Liver (tissue), 9 donors: ENCODE results near the gene NXPH4. TPM values are rescaled to one million over a fixed set of nuclear protein-coding genes. Genes with fewer than 3 reads are reported as not detected.

Source experiments
- DNase-seq: peaks from one replicate; pipeline ENCODE4 v3.0.0-alpha.2; 2017; ENCODE audit warnings: low spot score
- H3K27ac ChIP-seq, 2 donors: one replicate each; pipeline ENCODE4 v1.7.0; 2013; ENCODE audit warnings: inconsistent platforms in 2 of 2, low read length in 2 of 2, control low read depth in 1 of 2, low read depth in 1 of 2, mild to moderate bottlenecking in 1 of 2
- H3K27me3 ChIP-seq, 4 donors: one replicate each; pipeline versions ENCODE4 v1.6.1 to v1.7.0; 2013; ENCODE audit warnings: low read length in 3 of 4, inconsistent platforms in 1 of 4, mild to moderate bottlenecking in 1 of 4, moderate library complexity in 1 of 4; ENCODE audit not compliant: control insufficient read depth in 4 of 4, insufficient read depth in 4 of 4
- H3K36me3 ChIP-seq, 4 donors: one replicate each; pipeline versions ENCODE4 v1.6.1 to v1.7.0; 2013; ENCODE audit warnings: low read length in 3 of 4, mild to moderate bottlenecking in 3 of 4, low read depth in 1 of 4, moderate library complexity in 1 of 4; ENCODE audit not compliant: control insufficient read depth in 4 of 4, insufficient read depth in 3 of 4
- H3K4me1 ChIP-seq, 4 donors: one replicate each; pipeline versions ENCODE4 v1.6.1 to v1.7.0; 2013; ENCODE audit warnings: low read length in 3 of 4, mild to moderate bottlenecking in 3 of 4, moderate library complexity in 1 of 4; ENCODE audit not compliant: control insufficient read depth in 4 of 4, insufficient read depth in 4 of 4
- H3K4me3 ChIP-seq, 3 donors: one replicate each; pipeline versions ENCODE4 v1.6.1 to v1.7.0; 2013; ENCODE audit warnings: low read length in 3 of 3, control low read depth in 1 of 3, low read depth in 1 of 3, mild to moderate bottlenecking in 1 of 3
- H3K9ac ChIP-seq, 2 donors: one replicate each; pipeline ENCODE4 v1.7.0; 2013; ENCODE audit warnings: low read length in 2 of 2, mild to moderate bottlenecking in 2 of 2, moderate library complexity in 2 of 2, control low read depth in 1 of 2, low read depth in 1 of 2
- H3K9me3 ChIP-seq, 4 donors: one replicate each; pipeline versions ENCODE4 v1.6.1 to v1.7.0; 2013; ENCODE audit warnings: low read length in 3 of 4; ENCODE audit not compliant: control insufficient read depth in 4 of 4
- EGR1 ChIP-seq, 2 donors: IDR thresholded peaks; 2 replicates each; pipeline ENCODE4 v1.6.1; 2016 to 2018; ENCODE audit warnings: antibody characterized with exemption in 2 of 2, low read depth in 2 of 2
- FOXA1 ChIP-seq: IDR thresholded peaks from 2 replicates; pipeline ENCODE4 v1.6.1; 2016; ENCODE audit warnings: antibody characterized with exemption
- FOXA2 ChIP-seq: IDR thresholded peaks from 2 replicates; pipeline ENCODE4 v1.6.1; 2016; ENCODE audit warnings: antibody characterized with exemption
- GABPA ChIP-seq, 2 donors: IDR thresholded peaks in 1 of 2; conservative IDR thresholded peaks in 1 of 2; 2 replicates each; pipeline ENCODE4 v1.6.1; 2016; ENCODE audit warnings: antibody characterized with exemption in 2 of 2, mild to moderate bottlenecking in 1 of 2, moderate library complexity in 1 of 2
- HNF4A ChIP-seq, 2 donors: conservative IDR thresholded peaks; 2 replicates each; pipeline ENCODE4 v1.6.1; 2016; ENCODE audit warnings: antibody characterized with exemption in 2 of 2, mild to moderate bottlenecking in 2 of 2
- HNF4G ChIP-seq: IDR thresholded peaks from 2 replicates; pipeline ENCODE4 v1.6.1; 2016; ENCODE audit warnings: antibody characterized with exemption
- JUND ChIP-seq, 2 donors: IDR thresholded peaks; 2 replicates each; pipeline ENCODE4 v1.6.1; 2016; ENCODE audit warnings: antibody characterized with exemption in 2 of 2
- NR2F2 ChIP-seq: IDR thresholded peaks from 2 replicates; pipeline ENCODE4 v1.6.1; 2016; ENCODE audit warnings: antibody characterized with exemption
- SP1 ChIP-seq: IDR thresholded peaks from 2 replicates; pipeline ENCODE4 v1.6.1; 2018; ENCODE audit warnings: antibody characterized with exemption, mild to moderate bottlenecking
- TAF1 ChIP-seq: conservative IDR thresholded peaks from 2 replicates; pipeline ENCODE4 v1.6.1; 2016; ENCODE audit warnings: antibody characterized with exemption, mild to moderate bottlenecking
- WGBS: extraction: QIAGEN DNeasy Blood & Tissue Kit; methylation state at CpG from one replicate; pipeline ENCODE4 v1.1.7; 2013; 5-methylcytosine and 5-hydroxymethylcytosine counted together
- polyA plus RNA-seq, 2 donors: library from polyadenylated mRNA; stranded (reverse) in 1 of 2; unstranded in 1 of 2; fragments of 200-250 nt in 1 of 2; fragments of >200 nt in 1 of 2; fragmentation: Nextera tagmentation in 1 of 2; extraction: Ambion mirVana in 1 of 2; gene quantifications; one replicate each; pipeline versions ENCODE4 v1.2.1 to v1.2.3, GENCODE V29; 2013 to 2015
- total RNA-seq, 2 donors: library from RNA; depleted of rRNA; stranded (reverse); fragments of >200 nt; gene quantifications; one replicate each; pipeline ENCODE4 v1.2.3, GENCODE V29; 2014
- TF ChIP-seq, protein P1 (sequence below): IDR thresholded peaks from 2 replicates; pipeline ENCODE4 v1.6.1; 2016; ENCODE audit warnings: antibody characterized with exemption, mild to moderate bottlenecking
- TF ChIP-seq, protein P2 (sequence below): IDR thresholded peaks from 2 replicates; pipeline ENCODE4 v1.6.1; 2016; ENCODE audit warnings: antibody characterized with exemption
- TF ChIP-seq, protein P3 (sequence below): IDR thresholded peaks from 2 replicates; pipeline ENCODE4 v1.6.1; 2016; ENCODE audit warnings: antibody characterized with exemption
- TF ChIP-seq, protein P4 (sequence below): IDR thresholded peaks from 2 replicates; pipeline ENCODE4 v1.6.1; 2016; ENCODE audit warnings: antibody characterized with exemption
- TF ChIP-seq, protein P5 (sequence below): fragments of 150-350 bp; IDR thresholded peaks from 2 replicates; pipeline ENCODE4 v1.5.1; 2017; ENCODE audit warnings: improper control_type of control experiment, low read depth, low read length; ENCODE audit not compliant: missing input control
- donor health status: healthy.
- donor health status: healthy.
- donor health status: healthy.
- donor health status: healthy.
- donor health status: healthy.

NXPH4 gene
- total and polyA plus RNA-seq, 4 donors = 0.15 TPM; not detected in 3

DNA sequence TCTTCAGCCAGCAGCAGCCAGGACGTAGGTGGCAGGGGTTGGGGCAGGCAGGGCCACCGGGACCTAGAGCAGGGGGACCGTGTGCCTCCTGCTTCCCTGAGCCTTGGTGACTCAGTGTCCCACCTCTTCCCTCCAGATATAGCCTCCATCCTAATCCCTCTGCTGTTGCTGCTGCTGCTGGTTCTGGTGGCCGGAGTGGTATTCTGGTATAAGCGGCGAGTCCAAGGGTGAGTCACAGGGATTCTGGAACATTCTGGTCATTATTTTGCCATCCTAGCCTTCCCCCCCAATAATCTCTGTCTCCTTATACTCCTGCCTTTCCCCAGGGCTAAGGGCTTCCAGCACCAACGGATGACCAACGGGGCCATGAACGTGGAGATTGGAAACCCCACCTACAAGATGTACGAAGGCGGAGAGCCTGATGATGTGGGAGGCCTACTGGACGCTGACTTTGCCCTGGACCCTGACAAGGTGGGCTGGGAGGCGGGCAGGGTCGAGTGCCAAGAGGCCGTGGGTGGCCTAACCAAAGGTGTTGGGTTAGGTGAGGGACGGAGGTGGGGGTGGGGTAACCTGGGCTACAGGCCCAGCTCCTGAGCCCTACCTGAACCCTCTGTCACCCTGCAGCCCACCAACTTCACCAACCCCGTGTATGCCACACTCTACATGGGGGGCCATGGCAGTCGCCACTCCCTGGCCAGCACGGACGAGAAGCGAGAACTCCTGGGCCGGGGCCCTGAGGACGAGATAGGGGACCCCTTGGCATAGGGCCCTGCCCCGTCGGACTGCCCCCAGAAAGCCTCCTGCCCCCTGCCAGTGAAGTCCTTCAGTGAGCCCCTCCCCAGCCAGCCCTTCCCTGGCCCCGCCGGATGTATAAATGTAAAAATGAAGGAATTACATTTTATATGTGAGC is 4.5 kb upstream of the NXPH4 start:
- H3K4me1 ChIP-seq = peaks cover 2 to 16% (median 6%) of the 10 kb centered on the region in 4 donors
- TF ChIP-seq, protein P1, sequence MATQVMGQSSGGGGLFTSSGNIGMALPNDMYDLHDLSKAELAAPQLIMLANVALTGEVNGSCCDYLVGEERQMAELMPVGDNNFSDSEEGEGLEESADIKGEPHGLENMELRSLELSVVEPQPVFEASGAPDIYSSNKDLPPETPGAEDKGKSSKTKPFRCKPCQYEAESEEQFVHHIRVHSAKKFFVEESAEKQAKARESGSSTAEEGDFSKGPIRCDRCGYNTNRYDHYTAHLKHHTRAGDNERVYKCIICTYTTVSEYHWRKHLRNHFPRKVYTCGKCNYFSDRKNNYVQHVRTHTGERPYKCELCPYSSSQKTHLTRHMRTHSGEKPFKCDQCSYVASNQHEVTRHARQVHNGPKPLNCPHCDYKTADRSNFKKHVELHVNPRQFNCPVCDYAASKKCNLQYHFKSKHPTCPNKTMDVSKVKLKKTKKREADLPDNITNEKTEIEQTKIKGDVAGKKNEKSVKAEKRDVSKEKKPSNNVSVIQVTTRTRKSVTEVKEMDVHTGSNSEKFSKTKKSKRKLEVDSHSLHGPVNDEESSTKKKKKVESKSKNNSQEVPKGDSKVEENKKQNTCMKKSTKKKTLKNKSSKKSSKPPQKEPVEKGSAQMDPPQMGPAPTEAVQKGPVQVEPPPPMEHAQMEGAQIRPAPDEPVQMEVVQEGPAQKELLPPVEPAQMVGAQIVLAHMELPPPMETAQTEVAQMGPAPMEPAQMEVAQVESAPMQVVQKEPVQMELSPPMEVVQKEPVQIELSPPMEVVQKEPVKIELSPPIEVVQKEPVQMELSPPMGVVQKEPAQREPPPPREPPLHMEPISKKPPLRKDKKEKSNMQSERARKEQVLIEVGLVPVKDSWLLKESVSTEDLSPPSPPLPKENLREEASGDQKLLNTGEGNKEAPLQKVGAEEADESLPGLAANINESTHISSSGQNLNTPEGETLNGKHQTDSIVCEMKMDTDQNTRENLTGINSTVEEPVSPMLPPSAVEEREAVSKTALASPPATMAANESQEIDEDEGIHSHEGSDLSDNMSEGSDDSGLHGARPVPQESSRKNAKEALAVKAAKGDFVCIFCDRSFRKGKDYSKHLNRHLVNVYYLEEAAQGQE = no peak
- TF ChIP-seq FOXA1 (no peak), TAF1 (no peak), JUND (IDR thresholded peaks at IDR 0.05) (no peak), SP1 (no peak), HNF4A (conservative IDR thresholded peaks at IDR 0.05) (no peak), FOXA2 (no peak), NR2F2 (no peak), GABPA (IDR thresholded peaks at IDR 0.05 in 1 of 2, conservative IDR thresholded peaks at IDR 0.05 in 1 of 2) (no peak)
- TF ChIP-seq, protein P2, sequence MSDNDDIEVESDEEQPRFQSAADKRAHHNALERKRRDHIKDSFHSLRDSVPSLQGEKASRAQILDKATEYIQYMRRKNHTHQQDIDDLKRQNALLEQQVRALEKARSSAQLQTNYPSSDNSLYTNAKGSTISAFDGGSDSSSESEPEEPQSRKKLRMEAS = no peak
- TF ChIP-seq, protein P3, sequence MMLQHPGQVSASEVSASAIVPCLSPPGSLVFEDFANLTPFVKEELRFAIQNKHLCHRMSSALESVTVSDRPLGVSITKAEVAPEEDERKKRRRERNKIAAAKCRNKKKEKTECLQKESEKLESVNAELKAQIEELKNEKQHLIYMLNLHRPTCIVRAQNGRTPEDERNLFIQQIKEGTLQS = no peak
- TF ChIP-seq, protein P4, sequence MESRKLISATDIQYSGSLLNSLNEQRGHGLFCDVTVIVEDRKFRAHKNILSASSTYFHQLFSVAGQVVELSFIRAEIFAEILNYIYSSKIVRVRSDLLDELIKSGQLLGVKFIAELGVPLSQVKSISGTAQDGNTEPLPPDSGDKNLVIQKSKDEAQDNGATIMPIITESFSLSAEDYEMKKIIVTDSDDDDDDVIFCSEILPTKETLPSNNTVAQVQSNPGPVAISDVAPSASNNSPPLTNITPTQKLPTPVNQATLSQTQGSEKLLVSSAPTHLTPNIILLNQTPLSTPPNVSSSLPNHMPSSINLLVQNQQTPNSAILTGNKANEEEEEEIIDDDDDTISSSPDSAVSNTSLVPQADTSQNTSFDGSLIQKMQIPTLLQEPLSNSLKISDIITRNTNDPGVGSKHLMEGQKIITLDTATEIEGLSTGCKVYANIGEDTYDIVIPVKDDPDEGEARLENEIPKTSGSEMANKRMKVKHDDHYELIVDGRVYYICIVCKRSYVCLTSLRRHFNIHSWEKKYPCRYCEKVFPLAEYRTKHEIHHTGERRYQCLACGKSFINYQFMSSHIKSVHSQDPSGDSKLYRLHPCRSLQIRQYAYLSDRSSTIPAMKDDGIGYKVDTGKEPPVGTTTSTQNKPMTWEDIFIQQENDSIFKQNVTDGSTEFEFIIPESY = no peak
- TF ChIP-seq, protein P5, sequence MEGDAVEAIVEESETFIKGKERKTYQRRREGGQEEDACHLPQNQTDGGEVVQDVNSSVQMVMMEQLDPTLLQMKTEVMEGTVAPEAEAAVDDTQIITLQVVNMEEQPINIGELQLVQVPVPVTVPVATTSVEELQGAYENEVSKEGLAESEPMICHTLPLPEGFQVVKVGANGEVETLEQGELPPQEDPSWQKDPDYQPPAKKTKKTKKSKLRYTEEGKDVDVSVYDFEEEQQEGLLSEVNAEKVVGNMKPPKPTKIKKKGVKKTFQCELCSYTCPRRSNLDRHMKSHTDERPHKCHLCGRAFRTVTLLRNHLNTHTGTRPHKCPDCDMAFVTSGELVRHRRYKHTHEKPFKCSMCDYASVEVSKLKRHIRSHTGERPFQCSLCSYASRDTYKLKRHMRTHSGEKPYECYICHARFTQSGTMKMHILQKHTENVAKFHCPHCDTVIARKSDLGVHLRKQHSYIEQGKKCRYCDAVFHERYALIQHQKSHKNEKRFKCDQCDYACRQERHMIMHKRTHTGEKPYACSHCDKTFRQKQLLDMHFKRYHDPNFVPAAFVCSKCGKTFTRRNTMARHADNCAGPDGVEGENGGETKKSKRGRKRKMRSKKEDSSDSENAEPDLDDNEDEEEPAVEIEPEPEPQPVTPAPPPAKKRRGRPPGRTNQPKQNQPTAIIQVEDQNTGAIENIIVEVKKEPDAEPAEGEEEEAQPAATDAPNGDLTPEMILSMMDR = no peak
- DNase-seq = no peak
- peaks cover 0 to 3% (median 0%) of the 10 kb centered on the region in 4 donors for H3K27me3 ChIP-seq
- no peak overlapping the region for H3K4me3 ChIP-seq
- H3K36me3 ChIP-seq = peaks cover 22 to 56% (median 24%) of the 10 kb centered on the region in 4 donors
- no peak overlapping the region for H3K27ac ChIP-seq
- H3K9me3 ChIP-seq = no peaks in the 10 kb centered on the region
- 80% methylated on average over 27 of the region's 27 CpGs for WGBS
- no peak overlapping the region for H3K9ac ChIP-seq

DNA sequence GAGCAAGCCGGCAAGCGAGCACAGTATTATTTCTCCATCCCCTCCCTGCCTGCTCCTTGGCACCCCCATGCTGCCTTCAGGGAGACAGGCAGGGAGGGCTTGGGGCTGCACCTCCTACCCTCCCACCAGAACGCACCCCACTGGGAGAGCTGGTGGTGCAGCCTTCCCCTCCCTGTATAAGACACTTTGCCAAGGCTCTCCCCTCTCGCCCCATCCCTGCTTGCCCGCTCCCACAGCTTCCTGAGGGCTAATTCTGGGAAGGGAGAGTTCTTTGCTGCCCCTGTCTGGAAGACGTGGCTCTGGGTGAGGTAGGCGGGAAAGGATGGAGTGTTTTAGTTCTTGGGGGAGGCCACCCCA is 3.9 kb upstream of the NXPH4 start:
- Histone ChIP-seq H3K27ac (no peak overlapping the region), H3K4me1 (peaks cover 4 to 23% (median 10%) of the 10 kb centered on the region in 4 donors)
- TF ChIP-seq, protein P1 = no peak
- TF ChIP-seq HNF4G (no peak), GABPA (IDR thresholded peaks at IDR 0.05 in 1 of 2, conservative IDR thresholded peaks at IDR 0.05 in 1 of 2) (no peak), EGR1 (IDR thresholded peaks at IDR 0.05; ENCODE audit: low read depth in 2 of 2) (no peak)
- TF ChIP-seq, protein P2 = no peak
- TF ChIP-seq, protein P5 = no peak

More for the DNA sequence above, 3.9 kb upstream of the NXPH4 start:
- 85% methylated on average over 7 of the region's 7 CpGs for WGBS
- no peak overlapping the region for H3K4me3 ChIP-seq
- peaks cover 0 to 7% (median 4%) of the 10 kb centered on the region in 4 donors for H3K27me3 ChIP-seq
- DNase-seq = no peak
- H3K9ac ChIP-seq = no peak overlapping the region
- H3K36me3 ChIP-seq = peaks cover 18 to 52% (median 22%) of the 10 kb centered on the region in 4 donors
- no peaks in the 10 kb centered on the region for H3K9me3 ChIP-seq
